SK-N-MC (cell line): Measurements from ENCODE around the gene ZNF474.

Experiments
- EZH2 ChIP-seq: fragments of 200-600 bp; sonication (generic); IDR thresholded peaks from one replicate; pipeline ENCODE4 v1.6.1; 2017; ENCODE audit warnings: antibody characterized with exemption
- POLR2AphosphoS5 ChIP-seq: IDR thresholded peaks from 2 replicates; pipeline ENCODE4 v1.6.1; 2012; ENCODE audit warnings: mild to moderate bottlenecking, low read depth, low read length, borderline replicate concordance

- no peak for TF ChIP-seq POLR2AphosphoS5
- no peak for TF ChIP-seq EZH2
Observed at GRCh38 chr5:122202952-122203351, 73.6 kb downstream of the ZNF474 start.
